ENCODE measurements around the gene IRF2. TPM values are rescaled to one million over a fixed set of nuclear protein-coding genes. Genes with fewer than 3 reads are reported as not detected.

Gene IRF2
- total and polyA plus RNA-seq, 2 donors (not counting 1 experiment from before 2014, with no cell fraction given): 67.8 to 68.2 TPM

- Mint-ChIP-seq H3K27me3 (no peaks in the 10 kb centered on the region), H3K4me1 (peaks cover 12% of the 10 kb centered on the region), H3K27ac (no peak overlapping the region), H3K4me3 (no peak overlapping the region), H3K9me3 (ENCODE audit: insufficient read depth) (peaks cover under 1% of the 10 kb centered on the region)
- Histone ChIP-seq H3K4me1 (ENCODE audit: control insufficient read depth in 2 of 2, insufficient read depth in 2 of 2, low read length in 2 of 2) (peaks cover 2 to 5% of the 10 kb centered on the region in 2 donors), H3K9ac (ENCODE audit: low read length) (no peak overlapping the region), H4K20me1 (ENCODE audit: control insufficient read depth, insufficient read depth, low read length, poor library complexity, severe bottlenecking) (no peaks in the 10 kb centered on the region), H3K9me3 (ENCODE audit: control extremely low read depth in 1 of 3, control insufficient read depth in 2 of 3, insufficient read depth in 1 of 3, low read length in 2 of 3) (no peaks in the 10 kb centered on the region), H3K36me3 (replicated peaks in 1 of 2; ENCODE audit: control extremely low read depth in 1 of 2, control insufficient read depth in 1 of 2, extremely low read depth in 1 of 2, insufficient read depth in 2 of 2, low read length in 1 of 2) (no peaks in the 10 kb centered on the region), H3K27me3 (replicated peaks in 1 of 4; ENCODE audit: control extremely low read depth in 1 of 4, control insufficient read depth in 3 of 4, insufficient read depth in 4 of 4, low read length in 3 of 4) (no peaks in the 10 kb centered on the region), H3K4me2 (replicated peaks; ENCODE audit: low read depth, low read length, poor library complexity, severe bottlenecking) (no peak overlapping the region), H3K4me3 (ENCODE audit: control extremely low read depth in 1 of 5, extremely low read depth in 1 of 5, insufficient read depth in 1 of 5, low read depth in 2 of 5, low read length in 4 of 5) (no peak overlapping the region), H2AFZ (ENCODE audit: insufficient read depth, low read depth, low read length, poor library complexity, severe bottlenecking) (no peak overlapping the region), H3K27ac (ENCODE audit: low read length in 2 of 2) (no peak overlapping the region), H3K79me2 (ENCODE audit: control insufficient read depth, insufficient read depth, low read length) (no peaks in the 10 kb centered on the region)
- ChIA-PET POLR2A (no interaction called here), CTCF (interaction anchor here (0.7 kb wide), 1 partner anchor 16 kb away, joined by 3 read pairs; no protein-coding TSS in a partner anchor)
- TF ChIP-seq EZH2 (IDR thresholded peaks at IDR 0.05; ENCODE audit: borderline replicate concordance, insufficient read depth, low read depth, low read length, poor library complexity, severe bottlenecking) (no peak), CTCF (IDR thresholded peaks at IDR 0.05) (no peak)
- 98% methylated on average over 5 of the region's 6 CpGs for WGBS (ENCODE audit: insufficient coverage)
- DNase-seq (no peak), ATAC-seq (ENCODE audit: low read depth) (no peak)
- intact Hi-C loops (cut with micrococcal nuclease): no loop called here
Observed at GRCh38 chr4:184363258-184363657, 111.1 kb downstream of the IRF2 start.

GRCh38 chr4:184362396-184362795, 112.0 kb downstream of the IRF2 start:
- ATAC-seq (ENCODE audit: low read depth) (no peak), DNase-seq (no peak)
- Mint-ChIP-seq H3K4me3 (no peak overlapping the region), H3K9me3 (ENCODE audit: insufficient read depth) (peaks cover 8% of the 10 kb centered on the region), H3K27ac (no peak overlapping the region), H3K27me3 (no peaks in the 10 kb centered on the region), H3K4me1 (peaks cover 5% of the 10 kb centered on the region)
- POLR2A ChIA-PET: no interaction called here
- H3K27me3 ChIP-seq (replicated peaks in 1 of 4; ENCODE audit: control extremely low read depth in 1 of 4, control insufficient read depth in 3 of 4, insufficient read depth in 4 of 4, low read length in 3 of 4): no peaks in the 10 kb centered on the region
- H3K4me3 ChIP-seq (ENCODE audit: control extremely low read depth in 1 of 5, extremely low read depth in 1 of 5, insufficient read depth in 1 of 5, low read depth in 2 of 5, low read length in 4 of 5): no peak overlapping the region
- H3K9ac ChIP-seq (ENCODE audit: low read length): no peak overlapping the region
- 75% methylated on average over 3 of the region's 4 CpGs for WGBS (ENCODE audit: insufficient coverage)
- no peaks in the 10 kb centered on the region for H3K4me1 ChIP-seq (ENCODE audit: control insufficient read depth in 2 of 2, insufficient read depth in 2 of 2, low read length in 2 of 2)
- H3K27ac ChIP-seq (ENCODE audit: low read length in 2 of 2): no peak overlapping the region
- H3K36me3 ChIP-seq (replicated peaks in 1 of 2; ENCODE audit: control extremely low read depth in 1 of 2, control insufficient read depth in 1 of 2, extremely low read depth in 1 of 2, insufficient read depth in 2 of 2, low read length in 1 of 2): no peaks in the 10 kb centered on the region
- intact Hi-C loops (cut with micrococcal nuclease): no loop called here
- H4K20me1 ChIP-seq (ENCODE audit: control insufficient read depth, insufficient read depth, low read length, poor library complexity, severe bottlenecking): no peaks in the 10 kb centered on the region
- TF ChIP-seq CTCF (IDR thresholded peaks at IDR 0.05): no peak
- TF ChIP-seq EZH2 (IDR thresholded peaks at IDR 0.05; ENCODE audit: borderline replicate concordance, insufficient read depth, low read depth, low read length, poor library complexity, severe bottlenecking): no peak
- no peaks in the 10 kb centered on the region for H3K79me2 ChIP-seq (ENCODE audit: control insufficient read depth, insufficient read depth, low read length)
- peaks cover 0 to 5% (median 5%) of the 10 kb centered on the region in 3 donors for H3K9me3 ChIP-seq (ENCODE audit: control extremely low read depth in 1 of 3, control insufficient read depth in 2 of 3, insufficient read depth in 1 of 3, low read length in 2 of 3)
- H2AFZ ChIP-seq (ENCODE audit: insufficient read depth, low read depth, low read length, poor library complexity, severe bottlenecking): no peak overlapping the region
- CTCF ChIA-PET: interaction anchor here (1.6 kb wide), 1 partner anchor 99 kb away, joined by 5 read pairs; no protein-coding TSS in a partner anchor
- no peak overlapping the region for H3K4me2 ChIP-seq (replicated peaks; ENCODE audit: low read depth, low read length, poor library complexity, severe bottlenecking)
